ENCODE results near the gene APRT.

GRCh38 chr16:88844419-88845036, 32.8 kb upstream of the APRT start:
- TF ChIP-seq, protein P1, sequence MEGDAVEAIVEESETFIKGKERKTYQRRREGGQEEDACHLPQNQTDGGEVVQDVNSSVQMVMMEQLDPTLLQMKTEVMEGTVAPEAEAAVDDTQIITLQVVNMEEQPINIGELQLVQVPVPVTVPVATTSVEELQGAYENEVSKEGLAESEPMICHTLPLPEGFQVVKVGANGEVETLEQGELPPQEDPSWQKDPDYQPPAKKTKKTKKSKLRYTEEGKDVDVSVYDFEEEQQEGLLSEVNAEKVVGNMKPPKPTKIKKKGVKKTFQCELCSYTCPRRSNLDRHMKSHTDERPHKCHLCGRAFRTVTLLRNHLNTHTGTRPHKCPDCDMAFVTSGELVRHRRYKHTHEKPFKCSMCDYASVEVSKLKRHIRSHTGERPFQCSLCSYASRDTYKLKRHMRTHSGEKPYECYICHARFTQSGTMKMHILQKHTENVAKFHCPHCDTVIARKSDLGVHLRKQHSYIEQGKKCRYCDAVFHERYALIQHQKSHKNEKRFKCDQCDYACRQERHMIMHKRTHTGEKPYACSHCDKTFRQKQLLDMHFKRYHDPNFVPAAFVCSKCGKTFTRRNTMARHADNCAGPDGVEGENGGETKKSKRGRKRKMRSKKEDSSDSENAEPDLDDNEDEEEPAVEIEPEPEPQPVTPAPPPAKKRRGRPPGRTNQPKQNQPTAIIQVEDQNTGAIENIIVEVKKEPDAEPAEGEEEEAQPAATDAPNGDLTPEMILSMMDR (IDR thresholded peaks at IDR 0.05): no peak
- no peak for TF ChIP-seq POLR2AphosphoS5 (IDR thresholded peaks at IDR 0.05)
- no peak for TF ChIP-seq EP300 (IDR thresholded peaks at IDR 0.05; ENCODE audit: low read depth)
- TF ChIP-seq POLR2A (IDR thresholded peaks at IDR 0.05): no peak

Data from transverse colon (tissue), 4 donors.